GM18867 (cell line): ENCODE results near the gene ST13.
"Not testable (repeated sequence)": the region's sequence is repeated elsewhere in the genome, so short reads cannot be mapped to it uniquely, and the experiment has no call there.

Source experiments
- ATAC-seq: cut with Tn5 transposase; IDR thresholded peaks from one replicate; pipeline ENCODE4 v1.9.1; 2021; ENCODE audit warnings: mild to moderate bottlenecking, moderate library complexity; ENCODE audit not compliant: unreplicated experiment

Gene ST13

GRCh38 chr22:40856513-40857308, at the start of gene ST13, which contains the start of gene XPNPEP3:
Gene ST13 (minus strand): TSS chr22:40856639. CDS start chr22:40856540, 99 bp downstream.
Gene XPNPEP3 (plus strand): TSS chr22:40857148. CDS start chr22:40857182, 34 bp downstream.
- peak; percentile 87 for ATAC-seq

GRCh38 chr22:40904101-40904500, 47.7 kb upstream of the ST13 start:
- no peak for ATAC-seq

- no peak for ATAC-seq
Observed at GRCh38 chr22:40898850-40899357, 42.5 kb upstream of the ST13 start.

GRCh38 chr22:40894417-40894816, 38.0 kb upstream of the ST13 start:
- no peak for ATAC-seq

- ATAC-seq: no peak
Observed at GRCh38 chr22:40890881-40891280, 34.4 kb upstream of the ST13 start.

GRCh38 chr22:40889116-40889515, 32.7 kb upstream of the ST13 start:
- ATAC-seq: no peak

- no peak for ATAC-seq
Observed at GRCh38 chr22:40878922-40879321, 22.5 kb upstream of the ST13 start.

- no peak for ATAC-seq
Observed at GRCh38 chr22:40877488-40877887, 21.0 kb upstream of the ST13 start.

- ATAC-seq: no peak
Observed at GRCh38 chr22:40876907-40877306, 20.5 kb upstream of the ST13 start.

- no peak for ATAC-seq
Observed at GRCh38 chr22:40875111-40875510, 18.7 kb upstream of the ST13 start.

- no peak for ATAC-seq
Observed at GRCh38 chr22:40874016-40874415, 17.6 kb upstream of the ST13 start.

- ATAC-seq: not testable (repeated sequence)
Observed at GRCh38 chr22:40868379-40868778, 11.9 kb upstream of the ST13 start.

GRCh38 chr22:40867109-40867508, 10.7 kb upstream of the ST13 start:
- no peak for ATAC-seq

- ATAC-seq: no peak
Observed at GRCh38 chr22:40862537-40862936, 6.1 kb upstream of the ST13 start.

GRCh38 chr22:40862013-40862412, 5.6 kb upstream of the ST13 start, which contains the start of gene DNAJB7:
Gene DNAJB7 (minus strand): TSS chr22:40862113. CDS start chr22:40861994, 119 bp downstream.
- ATAC-seq: no peak

- no peak for ATAC-seq
Observed at GRCh38 chr22:40857309-40857855, 943 bp upstream of the ST13 start.

- peak; percentile 27 for ATAC-seq
Observed at GRCh38 chr22:40855979-40856512, 393 bp downstream of the ST13 start.

GRCh38 chr22:40855071-40855978, 1.1 kb downstream of the ST13 start:
- ATAC-seq: no peak

- ATAC-seq: no peak
Observed at GRCh38 chr22:40853961-40854360, 2.5 kb downstream of the ST13 start.

GRCh38 chr22:40853333-40853732, 3.1 kb downstream of the ST13 start:
- ATAC-seq: no peak

- not testable (repeated sequence) for ATAC-seq
Observed at GRCh38 chr22:40845816-40846215, 10.6 kb downstream of the ST13 start.
